CD4-positive, alpha-beta T cell treated with Interleukin-2 at 100 ng/mL for 4 hours (primary cell): ENCODE data around the gene VAMP2.

Experiments
- DNase-seq: peaks from one replicate; pipeline ENCODE4 v3.0.0-alpha.2; 2020; ENCODE audit warnings: low spot score

The VAMP2 gene, protein sequence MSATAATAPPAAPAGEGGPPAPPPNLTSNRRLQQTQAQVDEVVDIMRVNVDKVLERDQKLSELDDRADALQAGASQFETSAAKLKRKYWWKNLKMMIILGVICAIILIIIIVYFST

DNA sequence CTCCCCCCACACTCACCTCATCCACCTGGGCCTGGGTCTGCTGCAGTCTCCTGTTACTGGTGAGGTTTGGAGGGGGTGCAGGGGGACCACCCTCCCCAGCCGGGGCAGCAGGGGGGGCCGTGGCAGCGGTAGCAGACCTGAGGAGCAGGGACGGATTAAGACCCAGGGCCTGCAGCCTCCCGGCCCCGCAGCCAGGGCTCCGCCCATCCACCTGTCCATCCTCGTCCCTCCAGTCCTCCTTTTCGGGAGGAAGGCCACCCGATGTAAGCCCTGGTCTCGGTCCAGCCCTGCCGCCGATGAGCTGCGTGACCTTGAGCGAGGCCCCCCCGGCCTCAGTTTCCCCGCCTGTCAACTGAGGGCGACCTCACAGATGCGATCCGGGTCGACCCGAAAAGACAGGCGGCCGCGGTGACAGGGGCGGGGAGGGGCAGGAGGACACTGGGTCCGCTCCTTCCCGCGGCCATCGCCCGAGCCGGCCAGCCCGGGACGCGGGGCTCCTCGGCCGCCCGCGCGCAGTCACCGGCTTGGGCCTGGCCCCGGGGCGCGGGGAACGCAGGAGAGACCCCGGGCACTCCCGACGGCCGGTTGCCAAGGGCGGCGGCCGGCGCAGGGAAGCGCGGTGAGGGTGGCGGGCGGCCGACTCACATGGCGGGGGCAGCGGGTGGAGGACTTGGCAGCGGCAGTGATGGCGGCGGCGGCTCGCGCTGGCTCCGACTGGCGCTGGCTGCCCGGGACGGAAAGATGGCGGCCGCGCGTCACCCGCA, at the start of gene VAMP2:
VAMP2 (minus strand) TSS at position 716 of the 764 bp plus-strand sequence; CDS start at position 647, 69 bp downstream.
- peak; percentile 80 for DNase-seq

DNA sequence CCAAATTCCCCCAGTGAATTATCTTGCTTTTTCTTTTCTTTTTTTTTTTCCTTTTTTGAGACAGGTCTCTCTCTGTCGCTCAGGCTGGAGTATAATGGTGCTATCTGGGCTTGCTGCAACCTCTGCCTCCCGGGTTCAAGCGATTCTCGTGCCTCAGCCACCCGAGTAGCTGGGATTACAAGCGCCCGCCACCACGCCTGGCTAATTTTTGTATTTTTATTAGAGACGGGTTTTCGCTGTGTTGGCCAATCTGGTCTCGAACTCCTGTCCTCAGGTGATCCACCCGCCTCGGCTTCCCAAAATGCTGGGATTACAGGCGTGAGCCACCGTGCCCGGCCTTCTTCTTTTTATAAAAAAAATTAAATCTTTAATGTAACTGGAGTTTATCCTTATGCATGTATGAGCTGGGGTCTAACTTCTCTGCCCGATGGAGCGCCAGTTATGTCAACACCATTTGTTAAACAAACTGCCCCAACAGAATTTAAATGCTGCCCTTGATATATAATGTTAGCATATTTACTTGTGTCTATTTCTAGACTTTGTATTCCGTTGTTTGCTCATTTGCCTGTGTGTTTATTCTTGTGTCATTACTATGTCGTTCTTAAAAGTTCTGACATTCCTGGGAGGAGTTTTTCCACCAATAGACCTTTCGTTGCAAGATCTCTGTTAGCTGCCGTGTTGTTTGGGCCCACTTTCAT, 48.2 kb upstream of the VAMP2 start:
- no peak for DNase-seq

DNA sequence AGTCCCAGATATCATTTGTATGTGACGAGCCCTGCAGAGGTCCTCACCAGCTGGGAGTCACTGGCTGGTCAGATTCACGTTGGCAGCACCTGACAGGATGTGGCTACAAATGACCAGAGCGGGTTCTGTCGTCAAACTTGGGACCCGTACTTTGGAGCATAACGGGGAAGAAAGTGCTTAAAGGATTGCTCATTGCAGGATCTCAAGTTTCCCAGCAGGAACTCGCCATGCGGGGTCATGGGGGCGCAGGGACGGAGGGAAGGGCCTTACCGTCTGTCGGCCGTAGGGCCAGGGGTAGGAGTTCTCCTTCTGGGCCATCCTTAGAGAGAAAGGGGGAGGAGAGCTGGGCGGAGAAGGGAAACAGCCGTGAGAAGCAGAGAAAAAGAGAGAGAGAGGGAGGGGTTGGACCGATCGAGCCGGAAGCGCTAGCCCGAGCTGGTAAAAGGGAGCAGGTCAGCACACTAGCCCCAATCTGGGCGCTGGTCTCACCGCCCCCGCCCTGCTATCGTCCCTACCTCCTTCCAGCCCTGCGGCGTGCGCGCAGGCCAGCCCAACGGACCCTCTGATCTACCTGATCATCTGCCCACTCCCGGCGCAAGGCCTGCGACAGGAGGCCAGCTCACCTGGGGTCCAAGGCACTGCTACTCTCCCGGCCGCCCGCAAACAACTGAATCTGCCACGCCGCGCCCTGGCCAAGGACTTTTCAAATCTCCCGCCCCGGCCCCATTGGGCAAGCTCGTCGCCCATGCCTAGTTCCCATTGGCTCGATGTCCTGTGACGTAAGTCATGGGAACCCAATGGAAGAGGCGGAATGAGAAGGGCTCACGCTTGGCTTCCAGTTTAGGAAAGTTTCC, 47.4 kb upstream of the VAMP2 start, which contains the start of gene AURKB:
AURKB (minus strand) TSS at position 669 of the 854 bp plus-strand sequence; CDS start at position 318, 351 bp downstream.
- DNase-seq = peak; percentile 95

DNA sequence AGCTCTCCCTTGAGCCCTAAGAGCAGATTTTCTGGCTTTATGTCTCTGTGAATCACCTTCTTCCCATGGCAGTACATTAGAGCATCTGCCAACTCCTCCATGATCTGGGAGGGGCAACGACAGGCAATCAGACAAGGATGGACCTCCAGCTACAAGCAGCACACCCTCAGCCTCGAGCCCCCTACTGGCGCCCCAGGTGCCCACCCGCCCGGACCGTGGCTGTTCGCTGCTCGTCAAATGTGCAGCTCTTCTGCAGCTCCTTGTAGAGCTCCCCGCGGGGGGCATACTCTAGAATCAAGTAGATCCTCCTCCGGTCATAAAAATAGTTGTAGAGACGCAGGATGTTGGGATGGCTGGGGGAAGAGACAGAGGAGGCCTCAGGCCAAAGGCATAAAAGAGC, 43.8 kb upstream of the VAMP2 start:
- DNase-seq = no peak

DNA sequence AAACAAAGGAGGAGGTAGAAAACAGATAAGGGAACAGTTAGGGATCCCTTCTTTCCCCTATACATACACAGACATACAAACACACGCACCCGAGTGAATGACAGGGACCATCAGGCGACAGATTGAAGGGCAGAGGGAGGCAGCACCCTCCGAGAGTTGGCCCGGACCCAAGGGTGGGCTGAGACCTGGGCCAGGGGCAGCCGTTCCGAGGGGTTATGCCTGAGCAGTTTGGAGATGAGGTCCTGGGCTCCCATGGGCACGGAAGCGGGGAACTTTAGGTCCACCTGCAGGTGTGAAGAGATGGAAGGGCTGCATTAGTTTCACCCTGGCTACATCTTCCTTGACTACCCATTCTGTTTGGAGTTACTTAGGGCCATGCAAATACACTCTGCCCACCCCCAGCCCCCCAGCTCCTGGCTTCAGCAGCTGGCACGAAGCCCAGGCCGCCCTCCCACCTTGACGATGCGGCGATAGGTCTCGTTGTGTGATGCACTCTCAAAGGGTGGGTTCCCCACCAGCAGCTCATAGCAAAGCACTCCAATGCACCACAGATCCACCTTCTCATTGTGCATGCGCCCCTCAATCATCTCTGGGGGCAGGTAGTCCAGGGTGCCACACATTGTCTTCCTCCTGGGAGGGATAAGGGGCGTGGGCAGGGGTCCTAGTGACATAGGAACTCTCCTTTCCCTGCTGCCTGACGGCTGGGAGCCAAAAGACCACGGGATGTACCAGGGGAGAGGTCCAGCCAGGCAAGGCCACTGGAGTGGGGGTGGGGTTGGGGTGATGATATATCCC, 42.2 kb upstream of the VAMP2 start:
- DNase-seq = no peak

DNA sequence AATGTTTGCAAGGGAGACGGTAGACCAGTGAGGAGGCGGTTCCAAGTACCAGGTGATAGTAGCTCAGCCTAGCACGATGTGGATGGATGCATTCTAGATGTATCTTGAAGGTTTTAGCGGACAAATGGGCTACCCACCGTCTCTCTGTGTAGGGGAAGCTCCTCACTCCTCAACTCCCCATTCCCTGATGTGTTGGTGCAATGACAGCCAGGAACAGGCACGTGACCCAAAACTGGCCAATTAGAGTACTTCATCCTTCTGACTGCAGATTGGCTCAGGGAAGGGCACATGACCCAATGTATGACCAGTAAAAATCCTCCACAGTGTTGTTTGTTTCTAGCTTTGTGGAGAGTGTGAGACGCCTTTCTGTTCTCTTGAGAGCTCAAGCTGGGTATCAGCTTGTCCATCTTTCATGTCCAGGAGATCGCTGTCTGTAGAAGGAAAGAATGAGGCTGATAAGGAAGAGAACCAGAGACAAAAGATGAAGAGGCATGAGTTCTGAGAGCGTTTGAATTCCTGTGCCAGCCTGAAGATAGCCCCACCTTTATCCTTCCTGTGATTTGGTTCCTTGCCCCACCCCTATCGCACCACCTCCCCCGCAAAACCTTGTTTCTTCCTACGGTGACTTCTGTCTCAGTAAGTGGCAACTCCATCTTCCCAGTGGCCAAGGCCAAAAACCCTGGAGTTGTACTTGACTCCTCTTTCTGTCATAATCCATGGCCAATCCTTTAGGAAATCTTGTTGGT, 29.5 kb upstream of the VAMP2 start:
- peak; percentile 80 for DNase-seq

DNA sequence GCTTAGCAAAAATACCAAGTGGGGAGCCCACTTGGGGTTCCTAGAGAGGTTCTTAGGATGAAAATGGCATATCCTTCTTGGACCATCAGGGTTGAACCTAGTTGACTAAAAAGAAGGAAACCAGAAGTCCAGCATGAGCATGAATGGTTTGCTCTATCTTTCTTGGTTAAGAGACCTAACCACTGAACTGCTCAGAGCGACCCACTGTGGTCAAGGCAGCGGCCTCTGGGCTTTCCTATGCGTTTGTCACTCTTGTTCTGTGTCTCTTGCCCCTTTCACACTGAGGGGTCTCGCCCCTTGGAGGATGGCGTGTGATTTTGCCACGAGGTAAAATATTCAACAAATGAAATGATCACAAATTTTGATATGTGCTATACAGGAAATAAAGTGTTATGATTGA, 27.8 kb upstream of the VAMP2 start:
- DNase-seq = no peak

DNA sequence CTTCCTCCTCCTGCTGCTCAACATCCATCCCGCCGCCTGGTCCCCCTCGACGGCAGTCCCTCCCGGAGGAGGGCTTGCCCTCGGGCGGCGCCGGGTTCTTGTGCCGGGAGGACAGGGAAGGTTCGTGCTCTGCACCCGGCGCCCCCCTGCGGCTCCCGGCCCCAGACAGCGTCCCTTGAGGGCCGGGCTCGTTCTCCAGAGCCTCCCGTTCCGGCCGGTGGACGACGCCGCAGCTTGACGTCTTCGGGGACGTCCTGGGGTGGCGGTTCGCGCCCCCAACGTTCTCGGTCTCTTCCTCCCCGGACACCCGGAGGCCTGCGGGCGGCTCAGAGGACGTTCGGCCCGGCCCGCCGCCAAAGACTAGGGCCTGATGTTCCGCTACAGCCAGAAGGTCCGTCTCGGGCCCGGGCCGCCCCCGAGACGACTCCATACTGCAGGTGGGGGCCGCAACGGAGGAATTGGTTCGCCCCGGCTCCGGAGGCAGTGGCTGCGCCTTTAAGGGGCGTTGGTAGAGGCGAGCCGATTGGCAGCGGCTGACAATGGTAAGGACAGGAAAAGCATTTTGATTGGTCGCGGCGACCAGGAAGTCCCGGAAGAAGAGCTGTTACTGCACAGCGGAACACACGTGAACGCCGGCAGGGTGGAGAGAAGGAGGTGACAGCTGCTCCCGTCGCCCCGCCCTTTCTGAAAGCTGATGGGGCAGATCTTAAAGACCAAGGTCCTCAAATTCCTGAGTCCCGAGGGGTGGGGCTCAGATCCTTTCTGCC, 27.1 kb upstream of the VAMP2 start, which contains the start of gene BORCS6:
BORCS6 (minus strand) TSS at position 470 of the 767 bp plus-strand sequence; CDS start at position 430, 40 bp downstream.
- DNase-seq = peak; percentile 98

DNA sequence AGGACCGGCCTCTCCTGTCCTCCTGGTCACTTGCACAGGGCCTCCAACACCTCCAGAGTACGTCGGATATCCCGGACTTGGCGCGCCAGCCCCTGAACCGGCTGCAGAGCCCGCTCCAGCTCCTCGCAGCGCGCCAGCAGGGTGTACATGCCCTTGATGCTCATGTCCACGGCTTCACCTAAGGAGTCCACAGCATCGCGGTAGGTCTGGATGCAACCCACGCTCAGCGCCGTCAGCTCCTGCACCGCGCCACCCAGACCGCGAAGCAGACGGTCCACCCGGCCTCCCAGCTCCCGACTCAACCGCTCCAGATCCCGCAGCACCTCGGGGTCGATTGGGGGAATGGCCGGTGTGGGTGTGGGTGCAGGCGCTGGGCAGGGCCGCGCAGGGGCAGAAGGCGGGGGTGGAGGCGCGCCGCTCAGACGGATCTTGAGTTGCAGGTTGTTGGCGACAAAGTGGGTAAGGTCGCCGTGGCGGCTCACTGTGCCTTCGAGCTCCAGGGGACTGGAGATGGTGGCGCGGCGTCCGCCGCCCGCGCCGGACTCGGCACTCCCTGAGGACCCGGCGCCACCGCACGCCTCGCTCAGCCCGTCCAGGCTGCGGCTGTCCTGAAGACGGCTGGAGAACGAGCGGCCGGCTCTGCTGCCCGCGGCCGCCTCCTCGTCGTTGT, 26.4 kb upstream of the VAMP2 start:
- DNase-seq = no peak

DNA sequence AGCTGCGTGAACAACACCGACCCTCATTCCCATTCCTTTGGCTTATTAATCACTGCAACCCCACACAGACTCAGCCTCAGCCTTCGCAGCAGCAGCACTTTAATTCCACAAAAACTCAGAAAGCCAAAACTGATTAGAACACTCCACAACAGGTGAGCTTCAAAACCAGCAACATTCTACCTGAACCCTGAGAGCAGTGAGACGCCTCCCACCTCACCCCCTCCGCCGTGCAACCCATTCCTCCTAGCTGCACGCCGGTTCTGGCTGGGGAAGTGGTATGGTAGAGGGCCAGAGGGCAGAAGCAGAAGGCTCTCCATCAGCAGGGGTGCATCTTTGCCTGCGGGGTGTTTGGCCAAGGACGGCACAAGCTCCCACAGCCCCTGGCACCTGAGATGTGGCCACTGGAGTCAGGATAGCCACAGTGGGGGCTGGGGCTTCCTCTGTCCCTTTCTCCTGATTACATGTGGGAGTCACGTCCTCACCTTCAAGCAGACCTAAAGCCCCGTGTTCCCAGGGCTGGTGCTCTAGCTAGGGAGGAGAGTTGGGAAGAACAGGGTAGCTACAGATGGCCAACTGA, 25.6 kb upstream of the VAMP2 start:
- DNase-seq = no peak

DNA sequence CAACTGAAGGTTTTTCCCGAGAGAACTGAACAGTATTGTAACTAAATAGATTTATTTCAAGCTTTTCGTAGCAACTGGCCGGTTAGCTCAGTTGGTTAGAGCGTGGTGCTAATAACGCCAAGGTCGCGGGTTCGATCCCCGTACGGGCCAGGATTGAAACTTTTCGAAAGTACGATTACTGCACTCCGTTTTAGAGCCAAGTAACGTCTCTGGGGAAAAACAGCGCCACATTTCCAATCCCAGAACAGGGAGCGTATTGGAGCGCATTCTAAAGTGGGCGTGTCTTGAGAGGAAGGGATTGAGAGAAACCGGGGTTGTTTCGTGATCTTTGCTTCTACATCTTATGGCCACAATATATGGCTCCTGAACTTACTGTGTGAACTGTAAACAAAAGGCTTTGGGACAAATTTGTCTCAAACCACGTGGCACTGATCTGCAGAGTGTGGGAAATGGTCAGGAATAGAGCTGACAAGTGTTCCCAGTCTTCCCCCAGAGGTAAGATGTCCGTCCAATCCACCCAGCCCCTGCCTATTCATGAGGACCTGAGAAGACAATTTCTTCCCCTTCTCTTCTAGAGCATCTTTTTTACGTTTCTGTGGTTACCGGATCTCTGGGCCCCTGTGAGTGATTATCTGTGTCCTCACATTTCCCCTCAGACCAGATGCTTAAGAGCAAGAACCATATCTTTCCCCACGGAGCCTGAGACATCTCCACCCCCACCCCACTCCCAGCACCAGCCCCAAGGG, 24.9 kb upstream of the VAMP2 start:
- peak; percentile 95 for DNase-seq

DNA sequence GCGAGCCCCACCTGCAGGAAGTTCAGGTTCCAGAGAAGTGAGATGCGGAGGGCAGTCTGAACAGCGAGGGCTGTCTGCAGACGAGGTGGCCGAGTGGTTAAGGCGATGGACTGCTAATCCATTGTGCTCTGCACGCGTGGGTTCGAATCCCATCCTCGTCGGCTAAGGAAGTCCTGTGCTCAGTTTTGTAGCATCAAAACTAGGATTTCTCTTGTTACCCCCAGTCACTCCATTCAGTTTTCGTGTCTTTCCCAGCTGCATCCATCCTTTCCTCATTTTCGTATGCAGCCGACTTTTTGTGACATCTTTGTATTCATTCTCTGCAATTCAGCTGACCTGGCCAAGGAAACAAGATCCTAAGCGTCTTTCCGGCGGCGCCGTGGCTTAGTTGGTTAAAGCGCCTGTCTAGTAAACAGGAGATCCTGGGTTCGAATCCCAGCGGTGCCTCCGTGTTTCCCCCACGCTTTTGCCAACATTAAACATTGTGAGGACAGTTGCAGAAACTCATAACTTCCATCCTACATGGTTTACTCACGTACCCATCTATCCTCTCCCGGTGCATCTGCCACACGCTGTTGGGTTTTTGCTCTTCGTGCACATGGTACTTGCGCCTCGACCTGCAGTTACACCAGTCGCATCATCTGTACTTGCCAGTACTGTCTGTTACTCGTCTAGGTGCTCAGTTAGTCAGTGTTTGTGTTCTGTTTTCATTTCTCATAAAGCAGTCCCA, 24.2 kb upstream of the VAMP2 start:
- peak; percentile 92 for DNase-seq

DNA sequence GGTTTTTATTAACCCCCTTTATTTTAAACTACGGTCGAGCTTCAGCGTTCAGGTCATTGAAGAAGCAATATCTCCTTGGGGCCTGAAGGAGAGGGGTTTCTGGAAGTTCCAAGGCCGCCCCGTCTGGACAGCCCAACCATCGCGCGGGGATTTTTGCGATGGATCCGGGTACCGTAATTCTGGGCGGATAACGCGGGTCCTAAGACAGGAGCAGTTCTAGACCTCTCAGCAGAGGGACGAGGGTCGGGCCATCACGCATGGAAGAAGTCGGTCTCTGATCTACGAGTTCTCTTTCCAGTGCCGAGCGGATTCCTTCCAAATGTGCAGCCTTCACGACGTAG, 23.7 kb upstream of the VAMP2 start:
- no peak for DNase-seq

DNA sequence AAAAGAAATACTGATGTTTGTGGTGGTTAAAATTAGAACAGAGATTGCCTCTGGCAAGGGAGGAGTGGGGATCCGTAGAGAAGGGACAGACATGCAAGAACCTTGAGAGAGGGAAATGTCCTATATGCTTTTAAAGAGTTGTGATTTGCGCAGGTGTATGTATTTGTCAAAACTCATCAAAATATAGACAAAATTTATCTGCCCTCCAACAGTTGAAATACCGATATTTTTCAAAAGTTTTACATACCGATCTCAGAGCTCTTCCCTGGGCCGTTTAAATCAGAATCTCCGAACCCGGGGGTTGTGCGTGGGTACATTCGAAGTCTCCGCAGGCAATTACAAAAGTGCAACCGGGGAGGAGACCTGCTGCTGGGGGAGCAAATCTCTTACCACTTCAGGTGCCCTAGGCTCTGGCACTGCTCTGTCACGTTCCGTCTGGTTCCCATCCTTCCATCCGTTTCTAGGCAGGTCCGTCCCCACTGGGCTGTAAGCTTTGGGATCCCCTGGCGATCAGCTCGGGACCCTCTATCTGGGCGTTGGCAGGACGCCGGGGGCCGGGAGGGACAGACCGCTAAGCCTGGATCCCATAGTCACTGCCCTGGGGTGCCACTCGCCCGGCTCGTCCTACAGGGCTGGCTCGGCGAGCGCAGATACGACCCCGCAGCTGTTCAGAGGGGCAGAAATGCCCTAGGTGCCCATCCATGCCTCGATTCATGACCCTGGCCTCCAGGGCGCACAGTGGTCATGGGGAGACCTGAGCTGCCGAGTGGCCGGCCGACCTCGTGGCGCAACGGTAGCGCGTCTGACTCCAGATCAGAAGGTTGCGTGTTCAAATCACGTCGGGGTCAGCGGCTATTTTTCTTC, 23.1 kb upstream of the VAMP2 start:
- DNase-seq = peak; percentile 90

DNA sequence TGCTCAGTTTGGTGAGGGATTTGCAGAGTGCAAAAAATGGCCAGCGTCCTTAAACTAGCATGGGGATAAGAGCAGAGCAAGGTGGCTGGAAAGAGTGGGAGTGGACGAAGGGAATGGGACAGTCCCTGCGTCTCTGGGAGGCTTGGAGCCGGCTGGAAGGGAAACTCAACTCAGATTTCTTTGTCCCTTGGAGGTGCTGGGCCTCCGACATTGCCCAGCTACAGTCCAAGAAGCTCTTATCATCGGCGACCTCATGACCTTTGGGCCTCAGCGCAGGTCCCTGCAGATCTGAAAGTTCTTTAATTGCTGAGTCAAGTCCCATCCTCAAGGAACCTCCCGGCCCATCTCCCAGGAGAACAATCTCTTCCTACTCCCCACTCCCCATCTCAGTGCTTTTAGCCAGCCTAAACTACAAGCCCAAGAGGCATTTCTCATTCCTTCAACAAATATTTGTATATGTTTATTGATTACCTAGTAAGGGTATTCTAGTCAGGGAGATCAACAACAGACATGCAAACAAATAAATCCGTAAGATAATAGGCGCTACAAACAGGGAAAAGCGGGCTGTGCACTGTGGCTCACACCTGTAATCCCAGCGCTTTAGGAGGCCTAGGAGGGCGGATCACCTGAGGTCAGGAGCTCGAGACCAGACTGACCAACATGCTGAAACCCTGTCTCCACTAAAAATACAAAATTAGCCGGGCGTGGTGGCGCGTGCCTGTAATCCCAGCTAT, 14.4 kb upstream of the VAMP2 start:
- no peak for DNase-seq
